NCI-H1092 (cell line): ENCODE measurements around the gene RELT.

Experiments
- DNase-seq: peaks from one replicate; lab custom pipeline; 2025; lab: John Stamatoyannopoulos, UW

RELT gene

DNA sequence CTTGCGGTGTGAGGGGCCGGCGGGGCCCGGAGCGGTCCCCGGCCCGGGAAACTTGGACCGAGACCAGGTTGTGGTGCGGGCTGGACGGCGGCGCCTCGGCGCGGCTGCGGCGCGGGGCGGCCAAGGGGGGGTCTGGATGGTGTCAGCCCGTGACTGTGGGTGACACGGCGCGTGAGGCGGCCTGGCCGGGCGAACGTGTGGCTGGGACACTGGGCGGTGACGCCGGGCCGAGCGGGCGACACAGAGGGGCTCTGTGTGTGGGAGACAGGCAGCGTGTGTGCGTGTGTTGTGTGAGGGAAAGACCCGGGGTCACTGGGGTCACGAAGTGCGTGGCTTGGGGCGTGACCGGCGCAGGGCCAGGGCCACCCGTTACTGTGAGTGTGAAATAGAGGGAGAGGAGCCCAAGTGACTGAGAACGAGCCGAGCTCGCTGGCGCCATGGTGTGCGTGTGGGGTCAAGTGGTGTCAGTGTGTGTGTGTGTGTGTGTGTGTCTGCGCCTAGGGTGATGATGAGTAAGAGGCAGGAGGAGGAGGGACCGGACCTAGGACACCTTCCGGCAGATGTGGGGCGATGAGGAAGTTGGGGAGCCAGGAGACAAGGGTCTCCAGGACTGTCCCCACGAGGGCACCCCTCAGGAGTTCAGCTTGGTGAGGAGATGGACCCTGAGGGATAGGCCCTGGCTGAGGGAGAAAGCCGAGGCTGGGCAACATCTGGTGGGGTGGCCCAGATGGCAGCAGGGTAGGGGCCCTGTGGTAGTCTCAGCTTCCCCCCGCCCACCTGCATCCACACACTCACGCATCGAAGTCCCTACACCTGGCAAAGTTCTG is 817 bp downstream of the RELT start:
- DNase-seq = peak; percentile 12

DNA sequence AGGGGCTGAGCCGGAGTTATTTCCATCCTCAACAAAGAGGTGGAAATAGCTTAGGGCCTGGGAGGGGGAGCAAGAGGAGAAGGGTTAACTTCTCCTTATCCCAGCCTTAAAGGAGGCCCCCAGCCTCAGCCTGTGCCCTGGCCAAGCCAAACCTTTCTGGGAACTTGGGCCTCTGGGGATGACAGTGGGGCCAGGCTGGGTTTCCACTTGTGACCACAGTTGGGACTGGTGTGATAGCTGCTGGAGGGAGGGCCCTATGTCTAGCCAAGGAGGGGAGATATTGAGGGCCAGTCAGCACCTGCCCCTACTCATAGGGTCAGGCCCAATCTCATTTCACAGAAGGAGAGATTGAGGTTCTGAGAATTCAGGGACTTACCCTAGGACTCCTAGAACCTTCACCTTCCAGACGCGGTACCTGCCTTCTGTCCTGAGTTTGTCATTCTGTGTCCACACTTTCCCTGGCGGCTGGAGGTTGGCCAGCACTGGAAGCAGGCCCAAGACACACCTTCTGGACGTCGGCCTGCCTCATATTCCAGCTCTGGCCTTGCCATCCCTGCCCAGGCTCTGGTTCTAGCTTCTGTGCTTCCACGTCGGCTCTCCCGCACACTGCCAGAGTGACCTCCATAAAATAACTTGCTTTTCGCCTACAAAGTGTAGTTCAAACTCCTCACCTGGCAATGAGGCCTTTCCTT is 3.1 kb downstream of the RELT start:
- no peak for DNase-seq

DNA sequence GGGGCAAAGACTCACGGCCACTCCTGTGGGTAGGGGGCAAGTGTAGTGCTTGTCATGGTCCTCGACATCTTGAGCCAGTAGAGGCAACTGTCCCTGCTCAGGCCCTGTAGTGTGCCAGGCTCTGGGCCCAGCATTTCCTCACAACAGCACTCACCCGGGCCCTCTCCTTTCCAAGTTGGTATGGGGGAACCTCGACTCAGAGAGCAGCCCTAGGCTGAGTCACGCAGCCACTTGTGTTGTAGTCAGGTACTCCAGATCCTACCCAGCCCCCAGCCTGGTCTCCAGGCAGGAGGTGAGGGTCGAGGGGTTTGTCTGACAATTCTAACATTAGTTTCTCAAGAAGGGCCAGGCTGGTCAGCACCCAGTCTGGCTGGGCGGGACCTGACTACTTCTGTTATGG is 4.1 kb downstream of the RELT start:
- DNase-seq = no peak

DNA sequence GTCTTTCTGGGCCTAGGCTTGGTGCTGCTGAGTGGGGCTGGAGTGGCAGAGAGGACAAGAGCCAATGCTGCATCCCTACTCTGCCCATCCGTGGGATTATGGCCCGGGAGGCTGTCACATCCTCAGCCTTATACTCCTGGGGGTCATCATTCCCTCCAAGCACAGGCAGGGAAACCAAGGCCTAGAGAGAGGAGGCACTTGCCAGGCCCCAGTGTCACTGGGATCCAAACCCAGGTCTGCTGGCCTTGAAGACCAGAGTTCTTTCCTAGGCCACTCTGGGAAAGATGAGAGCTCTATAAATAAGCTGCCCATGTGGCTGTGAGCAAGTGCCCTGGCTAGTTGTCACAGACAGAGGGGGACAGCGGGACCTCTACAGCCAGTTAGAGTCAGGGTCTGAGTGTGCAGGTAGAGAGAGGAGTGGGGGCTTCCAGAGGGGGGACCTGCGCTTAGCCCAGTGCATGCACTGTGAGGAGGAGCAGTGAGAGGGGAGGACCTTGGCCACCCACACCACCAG is 4.8 kb downstream of the RELT start:
- DNase-seq = no peak

DNA sequence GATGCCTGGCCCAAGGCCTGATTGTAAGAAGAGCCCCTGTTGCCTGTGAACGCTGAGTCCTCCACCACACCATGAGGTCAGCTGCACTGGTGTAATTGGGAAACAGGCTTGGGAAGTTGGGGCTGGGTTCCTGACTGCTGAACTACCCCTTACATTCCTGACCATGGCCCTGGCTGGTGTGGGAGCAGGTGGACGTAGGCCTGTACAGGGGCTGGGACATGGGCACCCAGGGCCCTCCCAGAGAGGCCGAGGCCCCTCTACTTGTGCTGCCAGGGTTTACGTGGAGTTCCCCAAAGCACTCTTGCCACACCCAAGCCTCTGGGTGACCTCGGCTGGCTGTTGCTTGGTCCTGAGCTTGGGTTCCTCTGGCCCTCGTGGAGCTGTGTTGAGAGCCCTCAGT is 5.4 kb downstream of the RELT start:
- DNase-seq = no peak

DNA sequence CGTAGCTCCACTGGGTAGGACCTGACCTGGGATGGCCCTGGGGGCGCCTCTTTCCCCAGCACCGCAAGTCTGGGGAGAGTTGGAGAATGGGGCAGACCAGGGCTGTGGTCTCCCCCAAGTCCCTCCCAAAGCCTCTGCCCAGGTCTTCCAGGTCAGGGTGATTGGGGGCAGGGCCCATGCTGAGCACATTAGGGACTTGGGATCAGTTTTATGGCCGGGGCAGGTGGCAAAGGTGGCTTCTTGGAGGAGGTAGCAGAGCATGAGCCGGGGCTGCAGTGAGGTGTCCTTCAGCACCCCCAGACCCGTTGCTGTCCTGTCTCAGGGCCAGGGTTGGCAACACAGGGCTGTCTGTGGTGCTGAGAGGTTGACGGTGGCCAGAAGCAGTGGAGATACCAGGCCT is 6.0 kb downstream of the RELT start:
- no peak for DNase-seq

DNA sequence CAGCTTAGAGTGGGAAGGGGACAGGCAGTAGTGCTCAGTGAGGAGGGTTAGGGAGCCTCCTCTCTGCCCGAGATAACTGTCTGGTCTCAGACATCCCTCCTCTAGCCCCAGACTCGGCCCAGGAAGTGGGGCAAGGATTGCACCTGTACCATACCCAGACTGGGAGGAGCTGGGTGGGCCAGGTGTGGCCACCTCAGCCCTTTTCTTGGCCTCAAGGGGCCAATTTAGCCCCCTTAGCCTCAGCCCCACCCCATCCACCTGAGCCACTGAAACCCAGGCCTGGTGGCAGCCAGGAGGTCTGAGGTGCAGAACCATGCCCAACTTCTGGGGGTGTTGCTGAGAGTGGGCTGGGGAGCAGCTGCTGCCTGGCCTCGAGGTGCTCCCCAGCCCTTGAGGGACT is 6.5 kb downstream of the RELT start:
- DNase-seq = no peak

DNA sequence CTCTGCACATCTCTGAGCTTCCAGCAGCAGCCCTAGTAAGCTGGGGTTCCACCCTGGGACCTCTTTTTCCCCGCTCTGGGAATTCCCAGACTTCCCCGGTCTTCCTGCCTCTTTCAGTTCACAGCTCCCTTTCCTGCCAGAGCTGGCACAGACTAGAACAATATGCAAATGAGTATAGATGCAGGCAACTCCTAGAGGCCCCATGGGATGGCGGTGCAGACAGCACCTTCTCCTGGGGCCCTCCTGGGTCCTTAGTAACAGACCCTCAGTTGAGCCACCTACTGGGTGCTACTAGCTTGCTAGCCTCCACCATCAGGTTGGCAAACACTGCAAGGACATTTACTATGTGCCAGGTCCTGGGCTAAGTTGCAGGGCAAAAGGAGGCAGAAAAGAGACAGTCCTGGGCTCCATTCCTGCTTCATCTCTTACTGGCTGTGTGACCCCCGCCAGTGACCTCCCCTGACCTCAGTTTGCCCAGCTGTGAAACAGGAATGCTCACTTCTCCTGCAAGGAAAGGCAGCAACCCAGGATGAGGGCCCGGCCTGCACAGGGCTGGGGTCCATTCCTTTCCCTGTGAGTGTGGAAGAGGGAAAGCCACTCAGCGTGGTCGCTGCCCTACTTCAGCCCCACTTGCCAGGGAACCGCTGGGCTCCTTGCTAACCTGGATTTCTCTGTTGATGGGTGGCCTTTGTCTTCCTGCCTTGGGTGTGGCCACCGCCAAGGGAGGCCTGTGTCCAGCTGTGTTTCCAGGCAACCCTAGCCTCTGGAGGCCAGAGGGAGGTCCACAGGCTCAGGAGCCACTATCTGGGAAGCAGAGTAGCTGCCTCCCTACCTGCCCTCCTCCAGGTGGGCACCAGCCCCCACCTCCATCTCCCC is 7.3 kb downstream of the RELT start:
- no peak for DNase-seq

DNA sequence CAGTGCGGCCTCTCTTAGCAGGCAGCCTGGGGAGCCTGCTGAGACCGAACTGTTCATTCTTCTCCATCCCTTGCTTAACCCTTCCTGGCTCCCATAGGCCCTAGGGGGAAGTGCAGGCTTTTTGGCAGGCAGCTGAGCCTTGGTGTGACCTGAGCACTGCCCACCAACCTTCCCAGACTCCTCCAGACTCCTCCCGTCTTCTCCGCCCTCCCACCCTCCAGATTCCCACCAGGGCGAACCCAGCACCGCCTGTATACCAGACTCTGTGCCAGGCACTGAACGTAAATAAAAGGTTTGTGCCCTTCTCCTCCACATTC is 7.9 kb downstream of the RELT start:
- no peak for DNase-seq

DNA sequence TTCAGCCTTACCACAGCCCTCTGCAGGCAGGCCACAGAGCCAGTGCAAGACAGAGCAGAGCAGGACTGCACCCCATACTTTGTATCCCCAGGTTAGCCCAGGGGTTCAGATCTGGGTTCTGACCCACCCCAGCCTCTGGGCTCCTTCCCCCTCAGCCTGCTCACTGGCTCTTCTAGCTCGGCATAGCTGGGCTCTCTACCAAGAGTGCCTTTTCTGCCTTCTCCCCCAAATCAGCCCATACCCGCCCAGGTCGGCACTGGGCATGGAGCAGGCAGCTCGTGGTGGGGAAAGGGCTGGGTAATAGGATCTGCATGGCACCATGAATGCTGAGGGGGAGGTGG is 8.3 kb downstream of the RELT start:
- no peak for DNase-seq

DNA sequence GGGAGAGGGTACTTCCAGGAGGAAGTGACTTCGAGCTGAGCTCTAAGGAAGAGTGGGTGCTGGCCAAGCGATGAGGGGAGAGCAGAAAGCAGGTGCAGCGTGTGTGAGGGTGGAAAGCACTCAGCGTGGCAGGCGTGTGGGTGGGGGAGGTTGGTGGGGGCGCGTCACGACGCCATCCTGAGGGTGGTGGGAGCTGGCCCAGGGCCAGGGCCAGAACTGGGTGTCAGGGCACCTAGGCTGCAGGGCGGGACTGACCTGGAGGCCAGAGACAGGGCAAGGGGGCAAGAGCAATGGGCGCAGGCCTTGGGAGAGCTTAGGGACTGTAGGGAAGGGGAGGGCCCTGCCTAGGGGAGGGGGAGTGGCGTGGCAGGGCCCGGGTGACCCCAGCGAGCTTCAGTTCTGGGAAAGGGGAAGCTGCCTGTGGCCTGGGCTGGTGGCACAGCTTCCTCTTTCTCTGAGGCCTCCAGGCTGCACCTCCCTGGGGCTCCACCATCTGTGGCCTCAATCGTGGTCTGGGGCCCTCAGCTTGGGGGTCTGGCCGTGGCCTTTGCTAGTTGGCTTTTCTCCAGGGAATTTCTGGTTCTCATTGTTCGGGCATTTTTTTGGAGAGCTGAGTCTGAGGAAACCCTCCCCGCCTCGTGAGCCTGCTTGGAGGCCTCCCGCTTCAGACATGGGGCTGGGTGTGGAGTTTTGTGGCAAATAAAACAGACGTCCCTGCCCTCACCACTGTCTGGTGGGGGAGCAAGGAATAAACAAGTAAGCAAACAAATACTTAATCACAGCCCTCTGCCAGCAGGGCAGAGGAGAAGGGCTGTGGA is 8.9 kb downstream of the RELT start:
- DNase-seq = no peak

DNA sequence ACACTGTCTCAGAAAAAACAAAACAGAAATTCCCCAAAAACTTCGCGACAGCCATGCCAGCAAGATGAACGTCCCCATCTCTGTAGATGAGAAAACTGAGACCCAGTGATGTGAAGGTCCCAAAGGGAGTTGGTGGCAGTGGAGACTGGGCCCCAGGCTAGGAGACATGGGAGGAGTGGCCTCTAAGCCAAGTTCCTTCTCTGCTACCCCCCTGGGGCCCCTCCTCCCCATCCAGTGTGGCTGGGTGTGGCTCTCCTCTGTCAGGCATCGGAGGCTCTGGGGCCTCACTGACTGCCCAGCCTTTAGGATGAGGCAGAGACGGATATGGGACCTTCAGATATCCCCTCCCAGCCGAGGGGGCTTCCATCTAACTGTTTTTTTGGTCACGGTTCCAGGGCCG is 9.8 kb downstream of the RELT start:
- no peak for DNase-seq

DNA sequence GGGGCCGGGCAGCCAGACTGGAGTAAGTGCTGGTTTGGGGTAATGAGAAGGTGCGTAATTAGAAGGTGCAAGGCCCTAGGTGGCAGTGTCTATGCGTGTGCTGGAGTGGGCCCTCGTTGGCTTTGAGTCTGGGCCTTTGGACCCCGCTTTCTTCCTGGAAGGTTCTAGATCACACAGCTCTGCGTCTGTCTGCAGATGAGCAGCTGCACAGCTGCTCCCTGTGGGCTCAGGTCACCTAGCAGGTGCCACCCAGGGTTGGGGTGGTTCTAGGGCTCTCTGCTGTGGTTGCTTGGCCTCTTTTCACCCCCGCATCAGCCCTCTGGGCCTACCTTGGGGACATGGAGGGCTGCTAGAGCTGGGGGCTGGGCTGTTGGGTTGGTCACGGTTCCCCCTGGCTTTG is 10.3 kb downstream of the RELT start:
- DNase-seq = no peak

DNA sequence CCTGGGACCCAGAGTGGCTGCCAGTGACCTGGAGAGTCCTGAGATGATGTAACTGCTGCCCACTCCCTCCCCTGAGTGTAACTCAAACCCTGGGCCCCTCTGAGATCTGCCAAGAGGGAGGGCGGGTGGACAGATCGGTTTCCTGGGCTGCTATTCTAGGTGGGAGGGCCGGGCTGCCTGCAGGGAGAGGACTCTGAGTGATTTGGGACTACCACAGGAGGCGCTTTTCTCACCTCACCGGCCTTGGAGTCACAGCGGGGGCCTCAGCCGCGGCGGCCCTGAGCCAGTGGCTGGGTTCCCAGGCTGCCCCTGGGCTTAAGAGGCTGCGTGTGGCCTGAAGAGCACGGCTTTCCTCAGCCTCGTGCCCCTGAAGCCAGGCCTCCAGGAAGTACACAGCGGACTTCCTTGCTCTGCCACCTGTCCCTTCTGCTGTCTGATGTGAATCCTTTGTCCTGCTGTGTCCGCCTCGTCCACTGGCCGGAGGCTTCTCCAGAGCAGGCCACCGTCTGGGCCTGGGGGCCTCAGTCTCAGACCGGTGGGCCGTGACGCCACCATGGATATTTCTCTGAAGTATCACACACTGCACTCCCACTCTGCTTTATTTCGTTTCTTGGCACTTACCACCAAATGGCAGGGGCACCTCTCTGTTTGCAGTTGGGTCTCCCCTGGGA is 11.5 kb downstream of the RELT start:
- DNase-seq = no peak

DNA sequence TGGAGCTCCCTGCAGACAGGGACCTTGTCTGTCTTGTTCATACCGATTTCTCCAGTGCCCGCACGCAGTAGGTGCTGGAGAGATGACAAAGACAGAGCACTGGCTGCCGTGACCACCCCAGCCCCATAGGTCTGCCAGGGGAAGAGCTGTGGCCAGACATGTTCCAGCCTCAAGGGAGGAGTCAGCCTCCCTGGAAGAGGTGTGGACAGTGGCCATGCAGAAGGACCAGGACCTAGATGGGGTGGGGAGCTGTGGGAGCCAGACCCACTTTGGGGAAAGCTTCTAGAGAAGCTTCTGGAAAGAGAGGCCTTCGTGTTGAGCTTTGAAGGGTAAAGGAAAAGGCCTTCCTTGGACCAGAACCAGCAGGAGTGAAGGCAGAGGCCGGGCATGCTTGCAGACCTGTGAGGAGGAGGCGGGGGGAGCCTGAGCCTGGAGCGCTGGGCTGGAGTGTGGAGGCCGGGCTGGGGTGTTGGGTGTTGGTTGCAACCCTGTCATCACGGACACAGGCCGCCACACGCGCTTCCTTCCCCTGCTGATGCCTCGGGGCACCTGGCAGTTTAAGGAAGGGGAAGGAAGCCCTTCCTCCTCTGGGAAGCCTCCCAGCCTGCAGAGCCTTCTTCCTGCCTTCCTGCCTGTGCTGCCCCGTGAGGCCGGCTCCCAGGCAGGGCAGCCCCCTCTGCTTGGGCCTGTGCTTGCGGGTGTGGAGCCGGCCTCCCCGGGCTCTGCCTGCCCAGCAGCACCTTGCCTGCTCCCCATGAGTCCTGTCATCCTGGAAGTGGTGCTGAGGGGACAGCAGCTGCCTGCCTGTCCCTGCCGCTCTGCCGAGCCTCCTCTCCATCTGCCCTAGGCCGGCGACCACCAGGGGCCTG is 12.3 kb downstream of the RELT start:
- no peak for DNase-seq

DNA sequence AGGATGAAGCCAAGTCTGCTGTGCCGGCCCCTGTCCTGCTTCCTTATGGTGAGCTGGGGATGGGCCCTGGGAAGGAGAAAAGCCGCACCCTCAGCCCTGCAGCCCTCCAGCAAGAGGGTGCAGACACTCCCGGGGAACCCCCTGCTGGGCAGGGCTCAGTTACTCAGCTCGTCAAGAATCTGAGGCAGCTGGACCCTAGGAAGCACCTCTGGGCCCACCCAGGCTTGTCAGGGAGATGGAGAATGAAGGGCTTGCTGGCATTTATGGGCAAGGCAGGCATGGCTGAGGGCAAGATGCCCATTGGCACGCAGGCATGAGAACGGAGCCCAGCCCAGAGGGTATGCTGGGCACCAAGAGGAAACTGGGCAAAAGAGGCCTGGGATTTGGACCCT is 12.9 kb downstream of the RELT start:
- DNase-seq = no peak

DNA sequence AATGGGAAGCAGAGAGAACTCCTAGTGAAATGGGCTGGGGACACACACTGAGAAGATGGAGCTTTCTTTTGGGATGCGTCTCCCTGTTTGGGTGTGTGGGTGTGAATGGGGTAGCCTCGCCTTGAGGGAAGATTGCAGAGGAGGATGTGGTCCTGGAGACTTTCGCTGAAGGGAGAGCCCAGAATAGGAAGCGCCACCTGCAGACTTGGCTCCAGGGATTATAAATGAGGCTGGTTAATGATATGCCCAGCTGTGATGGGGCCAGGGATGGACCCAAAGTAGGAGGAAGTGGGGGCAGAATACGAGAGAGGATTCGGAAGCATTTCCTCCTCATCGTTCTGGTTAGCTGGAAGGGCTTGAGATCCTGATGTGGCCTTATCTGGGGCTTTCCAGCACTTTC is 13.7 kb downstream of the RELT start:
- DNase-seq = no peak

DNA sequence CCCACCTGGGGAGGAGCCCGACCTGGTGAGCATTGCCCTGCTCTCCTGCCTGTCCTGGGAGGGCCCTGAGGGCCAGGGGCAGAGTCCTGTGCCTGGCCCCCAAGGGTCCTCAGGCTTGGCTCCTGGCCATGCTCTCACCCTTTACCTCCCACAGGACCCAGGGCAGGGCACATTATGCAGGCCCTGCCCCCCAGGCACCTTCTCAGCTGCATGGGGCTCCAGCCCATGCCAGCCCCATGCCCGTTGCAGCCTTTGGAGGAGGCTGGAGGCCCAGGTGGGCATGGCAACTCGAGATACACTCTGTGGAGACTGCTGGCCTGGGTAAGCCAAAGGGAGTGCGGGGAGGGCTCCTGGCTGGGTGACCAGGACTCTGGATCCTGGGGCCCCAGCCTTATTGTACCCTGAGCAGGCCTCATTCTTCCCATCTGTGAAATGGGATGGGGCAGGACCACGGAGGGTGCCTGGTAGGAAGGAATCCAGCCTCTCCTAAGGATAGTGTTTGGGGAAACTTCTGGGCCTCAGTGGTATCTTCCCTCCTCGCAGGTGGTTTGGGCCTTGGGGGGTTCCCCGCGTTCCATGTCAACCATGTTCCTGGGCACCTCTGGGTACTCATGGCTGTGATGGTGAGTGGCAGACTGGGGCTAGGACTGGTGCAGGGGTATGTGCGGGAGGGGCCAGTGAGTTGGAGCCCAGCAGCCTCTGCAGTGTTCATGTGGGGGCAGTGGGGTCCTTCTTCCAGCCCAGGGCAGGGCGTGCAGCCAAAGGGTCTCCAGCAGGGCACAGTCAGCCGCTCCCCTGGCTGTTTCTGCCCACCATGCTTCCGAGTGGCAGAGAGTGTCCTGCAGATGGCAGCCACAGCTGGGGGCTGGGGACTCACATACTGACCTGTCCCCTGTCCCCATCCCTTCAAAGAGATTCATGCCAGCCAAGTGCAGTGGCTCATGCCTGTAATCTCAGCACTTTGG is 14.7 kb downstream of the RELT start:
- no peak for DNase-seq

DNA sequence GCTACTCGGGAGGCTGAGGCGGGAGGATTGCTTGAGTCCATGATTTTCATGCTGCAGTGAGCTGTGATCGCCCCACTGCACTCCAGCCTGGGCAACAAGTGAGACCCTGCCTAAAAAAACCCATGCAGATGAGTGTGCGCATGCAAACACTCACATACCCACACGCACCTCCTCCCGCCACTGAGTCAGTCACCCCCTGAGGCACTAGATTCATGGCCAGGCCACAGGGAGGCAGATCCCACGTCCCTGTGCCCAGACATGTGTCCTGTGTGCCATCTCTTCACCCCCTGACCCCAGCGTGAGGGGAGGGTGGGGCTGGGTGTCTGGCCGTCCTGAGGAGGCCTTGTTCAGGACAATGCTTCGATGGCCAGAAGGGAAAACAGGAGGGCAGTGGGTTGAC is 15.5 kb downstream of the RELT start:
- no peak for DNase-seq
